HepG2 (cell line): ENCODE data around the gene UPB1. TPM values are rescaled to one million over a fixed set of nuclear protein-coding genes. Genes with fewer than 3 reads are reported as not detected.

Experiments used
- CBX5 ChIP-seq: sonication (generic); formaldehyde crosslinking; IDR thresholded peaks from 2 replicates; pipeline ENCODE4 v1.4.0; 2020; ENCODE audit warnings: missing genetic modification reagents, borderline replicate concordance
- CERS6 ChIP-seq: sonication (generic); formaldehyde crosslinking; IDR thresholded peaks from 2 replicates; pipeline ENCODE4 v1.5.0; 2020; ENCODE audit warnings: missing genetic modification reagents
- ELF4 ChIP-seq: sonication (generic); formaldehyde crosslinking; IDR thresholded peaks from 2 replicates; pipeline ENCODE4 v1.5.0; 2020; ENCODE audit warnings: missing genetic modification reagents, mild to moderate bottlenecking, moderate library complexity, borderline replicate concordance
- KDM4B ChIP-seq: sonication (generic); formaldehyde crosslinking; IDR thresholded peaks from 2 replicates; pipeline ENCODE4 v1.4.0; 2020; ENCODE audit warnings: missing genetic modification reagents
- KLF12 ChIP-seq: sonication (generic); formaldehyde crosslinking; IDR thresholded peaks from 2 replicates; pipeline ENCODE4 v1.4.0; 2020; ENCODE audit warnings: missing genetic modification reagents, borderline replicate concordance
- PCBP1 ChIP-seq: fragments of 200-400 bp; formaldehyde crosslinking; IDR thresholded peaks from 2 replicates; pipeline ENCODE4 v1.6.1; 2017; ENCODE audit warnings: mild to moderate bottlenecking, low read depth, low read length, borderline replicate concordance
- SNRNP70 ChIP-seq: fragments of 200-400 bp; formaldehyde crosslinking; IDR thresholded peaks from 2 replicates; pipeline ENCODE4 v1.6.1; 2017; ENCODE audit warnings: mild to moderate bottlenecking, low read depth, low read length, moderate library complexity
- TFE3 ChIP-seq: IDR thresholded peaks from 2 replicates; pipeline ENCODE4 v1.6.1; 2016
- TP53 ChIP-seq: sonication (generic); formaldehyde crosslinking; conservative IDR thresholded peaks from 2 replicates; pipeline ENCODE4 v1.4.0; 2020; ENCODE audit warnings: missing genetic modification reagents
- YEATS4 ChIP-seq: sonication (generic); formaldehyde crosslinking; IDR thresholded peaks from 2 replicates; pipeline ENCODE4 v1.4.0; 2020; ENCODE audit warnings: missing genetic modification reagents, borderline replicate concordance
- ZBTB2 ChIP-seq: sonication (generic); formaldehyde crosslinking; IDR thresholded peaks from 2 replicates; pipeline ENCODE4 v1.8.0; 2022; ENCODE audit warnings: low read depth, missing genetic modification reagents
- ZHX2 ChIP-seq, 2 experiments: sonication (generic) in 1 of 2; formaldehyde crosslinking in 1 of 2; IDR thresholded peaks; 2 replicates each; pipeline versions ENCODE4 v1.6.1 to v1.9.0; 2014 to 2022; ENCODE audit warnings: antibody characterized with exemption in 1 of 2, borderline replicate concordance in 1 of 2, inconsistent platforms in 1 of 2, low read depth in 1 of 2, missing genetic modification reagents in 1 of 2
- ZKSCAN1 ChIP-seq: fragments of 150-350 bp; IDR thresholded peaks from 2 replicates; pipeline ENCODE4 v1.6.1; 2014; ENCODE audit warnings: low read length
- ZNF274 ChIP-seq: sonication (generic); formaldehyde crosslinking; IDR thresholded peaks from 2 replicates; pipeline ENCODE4 v1.5.1; 2020; ENCODE audit warnings: mild to moderate bottlenecking, missing genetic modification reagents
- ZNF33B ChIP-seq: sonication (generic); formaldehyde crosslinking; IDR thresholded peaks from 2 replicates; pipeline ENCODE4 v1.5.1; 2020; ENCODE audit warnings: mild to moderate bottlenecking, missing genetic modification reagents
- ZNF367 ChIP-seq: sonication (generic); formaldehyde crosslinking; IDR thresholded peaks from 2 replicates; pipeline ENCODE4 v1.4.0; 2020; ENCODE audit warnings: missing genetic modification reagents, borderline replicate concordance
- ZNF543 ChIP-seq: sonication (generic); formaldehyde crosslinking; IDR thresholded peaks from 2 replicates; pipeline ENCODE4 v1.4.0; 2020; ENCODE audit warnings: mild to moderate bottlenecking, missing genetic modification reagents
- ZNF678 ChIP-seq: sonication (generic); formaldehyde crosslinking; IDR thresholded peaks from 2 replicates; pipeline ENCODE4 v1.4.0; 2020; ENCODE audit warnings: mild to moderate bottlenecking, missing genetic modification reagents
- ZNF7 ChIP-seq: IDR thresholded peaks from 2 replicates; pipeline ENCODE4 v1.6.1; 2016; ENCODE audit warnings: missing biosample characterization, missing genetic modification reagents
- ZNF83 ChIP-seq: sonication (generic); formaldehyde crosslinking; IDR thresholded peaks from 2 replicates; pipeline ENCODE4 v1.4.0; 2020; ENCODE audit warnings: missing genetic modification reagents, mild to moderate bottlenecking, borderline replicate concordance
- ZNF879 ChIP-seq: sonication (generic); formaldehyde crosslinking; IDR thresholded peaks from 2 replicates; pipeline ENCODE4 v1.8.1; 2023; ENCODE audit warnings: missing genetic modification reagents
- polyA plus RNA-seq, 8 experiments: library from polyadenylated mRNA; depleted of rRNA in 3 of 8; stranded (reverse) in 7 of 8; unstranded in 1 of 8; fragments of >200 nt; fragmentation: Illumina TruSeq in 4 of 8; extraction: Trizol in 4 of 8; gene quantifications; 2 replicates each; pipeline versions ENCODE4 v1.2.1 to v1.2.3, GENCODE V29; 2011 to 2016; ENCODE audit warnings: low read depth in 4 of 8, missing spikeins in 1 of 8, mixed read lengths in 1 of 8; ENCODE audit not compliant: insufficient read depth in 1 of 8
- total RNA-seq, 5 experiments: library from RNA; depleted of rRNA; stranded (reverse); fragments of >200 nt; fragmentation: Illumina TruSeq; extraction: Trizol; gene quantifications; 2 replicates each; pipeline ENCODE4 v1.2.3, GENCODE V29; 2016; ENCODE audit warnings: low read depth in 1 of 5

The UPB1 gene
- total and polyA plus RNA-seq, 2 of the 13 experiments (the other 11 are each of a cell fraction or from before 2014, with no cell fraction given): 0.38 to 1.2 TPM

GRCh38 chr22:24525416-24526037 is 30.4 kb downstream of the UPB1 start (continued):
- TF ChIP-seq TP53 (no peak), ZNF274 (CRISPR knock-in tag) (no peak), ZNF83 (CRISPR knock-in tag) (no peak), ZNF7 (CRISPR knock-in tag) (no peak), ELF4 (no peak), PCBP1 (no peak), SNRNP70 (no peak), TFE3 (CRISPR knock-in tag) (peak; percentile 43; the same call in 1 of the 2 replicates), KLF12 (CRISPR knock-in tag) (no peak), CERS6 (CRISPR knock-in tag) (no peak), ZNF367 (CRISPR knock-in tag) (no peak), ZNF543 (CRISPR knock-in tag) (no peak), ZHX2 (IDR thresholded peaks at IDR 0.05; ENCODE audit: low read depth) (no peak), ZHX2 (CRISPR knock-in tag; IDR thresholded peaks at IDR 0.05; ENCODE audit: borderline replicate concordance) (no peak), KDM4B (CRISPR knock-in tag) (no peak), ZNF33B (CRISPR knock-in tag) (0 out of 2 replicates have a peak, but pooled peaks have one; percentile 43), YEATS4 (CRISPR knock-in tag) (no peak), ZNF678 (no peak), ZNF879 (no peak), CBX5 (CRISPR knock-in tag) (peak; percentile 94; the same call in 1 of the 2 replicates), ZBTB2 (CRISPR knock-in tag) (no peak), ZKSCAN1 (peak; percentile 43; the same call in 1 of the 2 replicates)
